ENCODE results near the gene GATD1.

GRCh38 chr11:733072-733471, 44.2 kb downstream of the GATD1 start:
- TF ChIP-seq UBTF (IDR thresholded peaks at IDR 0.05; ENCODE audit: borderline replicate concordance in 1 of 2, low read depth in 2 of 2, low read length in 2 of 2) (no peak), EHMT2 (IDR thresholded peaks at IDR 0.05) (no peak)

All from K562 (cell line).